HL-60 (cell line): ENCODE results near the gene TCF23.

ENCODE experiments used
- DNase-seq, 2 experiments: peaks; one replicate each; pipeline ENCODE4 v3.0.0-alpha.2; 2010 to 2020; ENCODE audit warnings: low read depth in 1 of 2, low spot score in 1 of 2
- H3K27ac ChIP-seq: fragments of 250-450 bp; sonication (Bioruptor Pico); replicated peaks from 2 replicates; pipeline ENCODE4 v1.5.1; 2020; ENCODE audit warnings: mild to moderate bottlenecking, moderate library complexity
- H3K27me3 ChIP-seq: fragments of 250-450 bp; sonication (Bioruptor Pico); 2 replicates; pipeline ENCODE4 v1.5.1; 2021; ENCODE audit warnings: mild to moderate bottlenecking, moderate library complexity; ENCODE audit not compliant: insufficient read depth, poor library complexity, severe bottlenecking
- H3K4me3 ChIP-seq: replicated peaks from 2 replicates; pipeline ENCODE4 v1.5.1; 2011; ENCODE audit warnings: mild to moderate bottlenecking, control low read depth, low read length; ENCODE audit not compliant: insufficient read depth
- CTCF ChIP-seq: IDR thresholded peaks from one replicate; pipeline ENCODE4 v1.5.1; 2011; ENCODE audit warnings: low read length, control low read depth, inconsistent platforms; ENCODE audit not compliant: insufficient read depth
- GABPA ChIP-seq: IDR thresholded peaks from 2 replicates; pipeline ENCODE4 v1.6.1; 2012; ENCODE audit warnings: low read depth
- POLR2AphosphoS5 ChIP-seq: IDR thresholded peaks from 2 replicates; pipeline ENCODE4 v1.6.1; 2012; ENCODE audit warnings: low read depth
- REST ChIP-seq: IDR thresholded peaks from 2 replicates; pipeline ENCODE4 v1.6.1; 2012; ENCODE audit warnings: low read depth; ENCODE audit not compliant: insufficient replicate concordance
- SPI1 ChIP-seq: IDR thresholded peaks from 2 replicates; pipeline ENCODE4 v1.6.1; 2012; ENCODE audit warnings: low read depth, mild to moderate bottlenecking, borderline replicate concordance

Gene TCF23

GRCh38 chr2:27134781-27135477 is 13.9 kb upstream of the TCF23 start:
- no peaks in the 10 kb centered on the region for H3K27me3 ChIP-seq
- H3K27ac ChIP-seq = peak overlapping the region; percentile 71
- TF ChIP-seq CTCF (no peak), GABPA (no peak), POLR2AphosphoS5 (no peak), SPI1 (no peak), REST (no peak)
- H3K4me3 ChIP-seq = peak overlapping the region; percentile 10
- DNase-seq = no peak

GRCh38 chr2:27135478-27135955 is 13.3 kb upstream of the TCF23 start:
- H3K4me3 ChIP-seq = no peak overlapping the region
- TF ChIP-seq CTCF (no peak), SPI1 (peak; percentile 72; the same call in 1 of the 2 replicates)
- DNase-seq = peak in 1 of 2 experiments; percentile 46
- no peak overlapping the region for H3K27ac ChIP-seq
- H3K27me3 ChIP-seq = no peaks in the 10 kb centered on the region

DNA sequence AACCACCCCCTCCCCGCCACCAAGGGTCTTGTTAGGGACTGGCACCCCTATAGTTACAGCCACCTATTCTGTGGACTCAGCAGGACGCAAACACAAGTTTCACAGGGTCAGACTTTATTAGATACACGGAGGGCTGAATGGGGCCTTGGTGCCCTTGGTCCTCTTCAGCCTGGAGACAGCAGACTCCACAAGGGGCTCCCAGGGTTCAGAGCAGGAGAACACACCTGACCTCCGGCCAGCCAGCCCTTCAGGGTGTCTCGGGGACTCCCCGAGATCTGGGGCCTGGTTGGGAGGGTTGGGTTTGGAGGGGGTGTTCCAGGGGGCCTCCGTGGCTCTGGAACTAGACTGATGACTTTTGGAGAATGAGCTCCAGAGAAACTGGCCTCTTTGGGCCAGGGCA is 12.1 kb upstream of the TCF23 start:
- TF ChIP-seq CTCF = no peak
- no peak for TF ChIP-seq SPI1
- TF ChIP-seq REST = no peak
- no peak for TF ChIP-seq GABPA
- no peak for TF ChIP-seq POLR2AphosphoS5
- H3K4me3 ChIP-seq = no peak overlapping the region
- H3K27me3 ChIP-seq = no peaks in the 10 kb centered on the region
- H3K27ac ChIP-seq = no peak overlapping the region
- no peak for DNase-seq
